HG02973 (cell line): ENCODE data around the gene CEP89.
"Not testable (repeated sequence)": the region's sequence is repeated elsewhere in the genome, so short reads cannot be mapped to it uniquely, and the experiment has no call there.

Source experiments
- ATAC-seq: cut with Tn5 transposase; IDR thresholded peaks from one replicate; pipeline ENCODE4 v1.9.1; 2021; ENCODE audit warnings: moderate library complexity; ENCODE audit not compliant: unreplicated experiment

Gene CEP89

DNA sequence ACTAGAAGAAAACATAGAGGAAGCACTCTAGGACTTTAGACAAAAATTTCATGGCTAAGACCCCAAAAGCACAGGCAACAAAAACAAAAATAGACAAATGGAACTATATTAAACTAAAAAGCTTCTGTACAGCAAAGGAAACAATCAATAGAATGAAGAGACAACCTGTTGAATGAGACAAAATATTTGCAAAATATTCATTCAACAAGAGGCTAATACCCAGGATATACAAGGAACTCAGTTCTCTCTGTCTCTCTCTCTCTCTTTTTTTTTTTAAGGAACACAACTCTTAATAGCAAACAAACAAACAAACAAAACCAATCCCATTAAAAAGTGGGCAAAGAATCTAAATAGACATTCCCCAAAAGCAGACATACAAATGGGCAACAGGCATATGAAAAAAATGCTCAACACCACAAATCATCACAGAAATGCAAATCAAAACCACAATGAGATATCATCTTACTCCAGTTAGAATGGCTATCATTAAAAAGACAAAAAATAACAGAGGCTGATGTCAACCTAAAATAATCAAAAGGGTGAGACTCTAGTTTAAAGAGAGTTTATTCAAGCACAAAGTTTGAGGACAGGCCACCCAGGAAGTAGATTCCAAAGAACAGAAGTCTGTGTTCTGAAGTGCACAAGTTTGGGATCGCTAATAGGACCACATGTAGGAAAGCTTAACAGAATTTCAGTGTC is 75.1 kb downstream of the CEP89 start:
- no peak for ATAC-seq

GRCh38 chr19:32895384-32895783 is 76.4 kb downstream of the CEP89 start:
- peak; percentile 92 for ATAC-seq

DNA sequence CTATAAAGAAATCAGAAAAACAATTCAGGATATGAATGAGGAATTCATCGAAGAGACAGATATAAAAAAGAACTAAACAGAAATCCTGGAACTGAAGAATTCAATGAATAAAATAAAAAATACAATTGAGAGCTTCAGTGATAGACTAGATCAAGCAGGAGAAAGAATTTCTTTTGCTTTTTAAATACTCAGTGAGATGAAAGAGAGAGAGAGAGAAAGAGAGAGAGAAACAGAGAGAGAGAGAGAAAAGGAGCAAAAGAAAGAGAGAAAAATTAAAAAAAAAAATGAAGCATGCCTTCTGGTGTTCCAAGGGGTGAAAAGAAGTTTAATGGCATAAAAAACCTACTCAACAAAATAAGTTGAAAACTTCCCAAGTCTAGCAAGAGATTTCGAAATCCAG is 80.1 kb downstream of the CEP89 start:
- no peak for ATAC-seq

- ATAC-seq, result no peak
These were observed 80.9 kb downstream of the CEP89 start for GRCh38 chr19:32890841-32891240.

DNA sequence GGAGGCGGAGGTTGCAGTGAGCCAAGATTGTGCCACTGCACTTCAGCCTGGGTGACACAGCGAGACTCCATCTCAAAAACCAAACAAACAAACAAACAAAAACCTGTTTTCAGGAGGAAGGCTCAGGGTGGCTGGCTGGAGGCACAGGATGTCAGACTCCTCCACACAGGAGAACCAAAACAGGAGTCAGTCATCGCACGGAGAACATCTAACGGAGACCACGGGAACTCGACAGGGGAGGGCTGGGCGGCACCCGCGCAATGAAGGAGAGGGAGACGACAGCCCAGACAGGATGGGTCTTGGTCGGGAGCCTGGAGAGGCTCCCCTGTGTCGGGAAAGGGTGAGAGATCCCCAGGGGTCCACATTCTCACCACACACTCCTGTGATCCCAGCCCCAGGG is 81.4 kb downstream of the CEP89 start:
- ATAC-seq, result no peak

DNA sequence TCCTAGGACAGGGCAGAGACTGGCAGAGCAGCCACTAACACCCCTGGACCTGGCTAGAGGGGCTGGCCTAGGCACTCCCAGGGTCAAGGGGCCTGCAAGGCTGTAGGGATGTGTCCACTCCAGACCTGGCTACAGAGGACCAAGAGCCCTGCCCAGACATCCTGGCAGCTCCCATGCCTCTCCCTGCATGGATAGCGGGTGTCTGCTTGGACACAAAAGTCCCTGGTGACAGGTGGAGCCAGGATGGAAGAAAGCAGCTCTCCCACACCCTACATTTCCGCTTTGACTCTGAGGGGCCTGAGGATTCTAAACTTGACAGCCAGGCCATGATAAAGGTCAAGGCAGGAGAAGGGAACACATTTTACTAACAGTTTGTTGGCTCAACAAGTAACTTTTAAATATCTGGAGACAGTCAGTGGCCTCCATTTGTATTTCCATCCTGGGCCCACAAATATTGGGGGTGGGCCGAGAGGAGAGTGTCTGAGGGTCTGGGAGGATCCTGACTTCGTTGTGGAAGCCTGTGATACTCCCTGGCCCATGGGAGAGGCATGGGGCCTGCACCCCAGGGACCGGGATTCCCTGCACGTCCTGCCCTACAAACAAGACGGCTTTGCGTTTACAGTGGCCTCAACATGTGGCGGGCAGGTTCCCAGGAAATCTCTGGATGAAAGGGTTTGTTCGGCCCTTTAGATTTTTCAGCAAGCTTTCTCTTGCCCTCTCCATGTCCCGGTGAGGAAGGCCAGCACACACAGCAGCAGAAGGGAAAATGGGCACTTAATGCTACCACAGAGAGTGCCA is 82.4 kb downstream of the CEP89 start:
- no peak for ATAC-seq

- no peak for ATAC-seq
These were observed 84.1 kb downstream of the CEP89 start for GRCh38 chr19:32887572-32888215.

DNA sequence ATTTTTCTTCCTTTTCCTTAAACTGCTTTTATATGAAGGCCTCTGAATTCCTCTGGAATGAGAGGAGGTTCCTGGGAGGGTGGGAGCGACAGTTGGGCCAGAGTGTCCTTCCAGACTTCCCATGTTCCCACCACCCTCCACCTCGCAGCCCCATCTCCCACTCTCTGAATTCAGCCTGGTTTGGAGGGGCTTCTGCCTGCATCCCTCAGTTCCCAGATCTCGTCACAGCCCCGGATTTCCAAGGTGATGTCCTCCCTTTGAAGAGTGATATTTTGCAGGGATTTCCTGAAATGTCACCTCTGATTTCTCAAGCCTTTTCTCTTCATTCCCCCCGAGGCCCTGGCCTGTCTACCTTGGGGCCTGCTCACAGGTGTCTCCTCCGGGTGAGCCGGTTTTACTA is 85.5 kb downstream of the CEP89 start:
- ATAC-seq, result no peak

- ATAC-seq, result not testable (repeated sequence)
These were observed 86.5 kb downstream of the CEP89 start for GRCh38 chr19:32885255-32885654.

- ATAC-seq, result no peak
These were observed 90.0 kb downstream of the CEP89 start for GRCh38 chr19:32881766-32882165.

GRCh38 chr19:32880622-32881021 is 91.1 kb downstream of the CEP89 start:
- no peak for ATAC-seq

DNA sequence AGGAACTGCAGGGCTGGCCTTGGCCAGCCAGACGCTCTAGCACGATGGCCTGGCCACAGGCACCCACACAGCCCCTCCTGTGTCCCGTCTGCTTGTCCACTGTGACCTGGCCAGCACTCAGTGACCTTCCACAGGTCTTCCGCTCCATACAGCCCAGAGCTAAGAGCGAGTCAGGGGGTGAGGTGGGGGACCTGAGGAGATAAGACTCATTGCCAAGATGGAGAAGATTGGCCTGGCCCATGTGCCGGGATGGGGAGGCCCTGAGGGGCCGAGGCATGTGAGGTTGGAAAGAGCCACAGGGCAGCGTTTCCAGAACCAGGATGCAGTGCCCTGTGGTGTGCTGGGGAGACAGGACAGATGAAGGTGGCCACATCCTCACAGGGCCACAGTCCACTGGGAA is 92.0 kb downstream of the CEP89 start:
- no peak for ATAC-seq

- ATAC-seq, result no peak
These were observed 92.8 kb downstream of the CEP89 start for GRCh38 chr19:32878988-32879387.

- ATAC-seq, result no peak
These were observed 93.6 kb downstream of the CEP89 start for GRCh38 chr19:32877977-32878745.

- no peak for ATAC-seq
These were observed 94.3 kb downstream of the CEP89 start for GRCh38 chr19:32877323-32877912.

- no peak for ATAC-seq
These were observed 94.9 kb downstream of the CEP89 start for GRCh38 chr19:32876919-32877285.

- no peak for ATAC-seq
These were observed 95.4 kb downstream of the CEP89 start for GRCh38 chr19:32876236-32876918.

- ATAC-seq, result no peak
These were observed 96.3 kb downstream of the CEP89 start for GRCh38 chr19:32875428-32875827.

DNA sequence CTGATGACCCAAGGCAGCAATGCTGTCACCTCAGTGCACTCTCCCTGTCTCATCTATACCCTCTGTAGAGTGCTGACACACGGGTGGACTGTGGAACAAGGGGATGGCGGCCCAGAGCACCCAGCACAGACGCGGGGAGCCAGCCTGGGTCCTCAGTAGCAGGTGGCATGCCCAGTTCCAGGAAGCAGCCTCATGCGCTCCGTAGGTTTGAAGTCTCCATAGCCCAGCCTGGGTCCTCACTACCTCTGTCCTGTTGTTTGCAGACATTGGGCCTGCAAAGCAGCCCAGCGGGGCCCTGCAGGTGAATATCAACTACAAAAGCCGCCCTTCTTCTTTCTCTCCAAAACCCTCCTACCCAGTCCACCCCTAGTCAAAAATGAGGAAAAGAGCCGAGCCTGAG is 97.2 kb downstream of the CEP89 start:
- no peak for ATAC-seq

DNA sequence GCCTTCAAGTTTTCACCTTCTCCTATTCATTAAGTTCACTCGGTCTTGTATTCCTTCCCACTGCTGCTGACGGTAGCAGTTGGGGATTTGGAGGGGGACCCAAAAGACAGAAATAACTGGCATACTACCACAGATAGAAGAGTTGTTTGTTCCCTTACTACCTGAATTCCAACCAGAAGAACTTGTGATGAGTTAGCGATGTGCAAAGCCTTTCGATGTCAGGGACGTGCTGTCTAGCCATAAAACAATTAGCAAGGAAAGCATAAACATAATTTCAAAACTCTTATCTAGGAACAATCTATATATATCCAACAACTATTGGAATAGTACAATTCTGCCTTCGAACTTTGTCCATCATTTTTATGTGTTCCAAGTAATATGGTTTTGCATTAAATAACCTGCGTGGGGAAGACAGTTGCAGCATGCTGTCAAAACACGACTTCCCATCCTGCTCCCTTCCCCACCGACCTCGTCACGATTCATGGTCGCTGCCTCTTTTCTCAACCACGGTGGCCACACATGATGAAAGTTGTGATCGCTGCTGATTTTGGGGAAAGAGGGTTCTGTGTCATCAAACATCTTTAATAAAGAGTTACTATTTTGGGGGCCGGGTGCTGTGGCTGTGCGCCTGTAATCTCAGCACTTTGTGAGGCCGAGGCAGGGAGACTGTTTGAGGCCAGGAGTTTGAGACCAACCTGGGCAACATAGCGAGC is 98.4 kb downstream of the CEP89 start:
- no peak for ATAC-seq
